Vagina (tissue), 2 donors: ENCODE data around the gene USP53.
"Not testable (repeated sequence)": the region's sequence is repeated elsewhere in the genome, so short reads cannot be mapped to it uniquely, and the experiment has no call there.

ENCODE experiments used
- POLR2A ChIP-seq, 2 donors: fragments of 450-650 bp; IDR thresholded peaks; one replicate each; pipeline ENCODE4 v1.6.1; 2017; ENCODE audit warnings: antibody characterized with exemption in 2 of 2, mild to moderate bottlenecking in 2 of 2, moderate library complexity in 2 of 2
- POLR2AphosphoS5 ChIP-seq, 2 donors: sonication (generic); formaldehyde crosslinking; IDR thresholded peaks; one replicate each; pipeline ENCODE4 v1.9.0; 2017; ENCODE audit warnings: antibody characterized with exemption in 2 of 2, mild to moderate bottlenecking in 2 of 2, low read depth in 1 of 2; ENCODE audit not compliant: insufficient read depth in 1 of 2
- TF ChIP-seq, protein P1 (sequence below), 3 experiments: fragments of 450-650 bp in 2 of 3; fragments of 200-600 bp in 1 of 3; sonication (generic) in 1 of 3; IDR thresholded peaks; one replicate each; pipeline ENCODE4 v1.5.1; 2017 to 2019; ENCODE audit warnings: antibody characterized with exemption in 3 of 3, mild to moderate bottlenecking in 2 of 3, moderate library complexity in 2 of 3

GRCh38 chr4:119339895-119340294, 127.4 kb downstream of the USP53 start:
- TF ChIP-seq, protein P1, sequence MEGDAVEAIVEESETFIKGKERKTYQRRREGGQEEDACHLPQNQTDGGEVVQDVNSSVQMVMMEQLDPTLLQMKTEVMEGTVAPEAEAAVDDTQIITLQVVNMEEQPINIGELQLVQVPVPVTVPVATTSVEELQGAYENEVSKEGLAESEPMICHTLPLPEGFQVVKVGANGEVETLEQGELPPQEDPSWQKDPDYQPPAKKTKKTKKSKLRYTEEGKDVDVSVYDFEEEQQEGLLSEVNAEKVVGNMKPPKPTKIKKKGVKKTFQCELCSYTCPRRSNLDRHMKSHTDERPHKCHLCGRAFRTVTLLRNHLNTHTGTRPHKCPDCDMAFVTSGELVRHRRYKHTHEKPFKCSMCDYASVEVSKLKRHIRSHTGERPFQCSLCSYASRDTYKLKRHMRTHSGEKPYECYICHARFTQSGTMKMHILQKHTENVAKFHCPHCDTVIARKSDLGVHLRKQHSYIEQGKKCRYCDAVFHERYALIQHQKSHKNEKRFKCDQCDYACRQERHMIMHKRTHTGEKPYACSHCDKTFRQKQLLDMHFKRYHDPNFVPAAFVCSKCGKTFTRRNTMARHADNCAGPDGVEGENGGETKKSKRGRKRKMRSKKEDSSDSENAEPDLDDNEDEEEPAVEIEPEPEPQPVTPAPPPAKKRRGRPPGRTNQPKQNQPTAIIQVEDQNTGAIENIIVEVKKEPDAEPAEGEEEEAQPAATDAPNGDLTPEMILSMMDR (IDR thresholded peaks at IDR 0.05), result not testable (repeated sequence)
- TF ChIP-seq POLR2A (IDR thresholded peaks at IDR 0.05); POLR2AphosphoS5 (IDR thresholded peaks at IDR 0.05; ENCODE audit: insufficient read depth in 1 of 2, low read depth in 1 of 2): not testable (repeated sequence)
